H1 (cell line): ENCODE results near the gene ADCK1. TPM values are rescaled to one million over a fixed set of nuclear protein-coding genes. Genes with fewer than 3 reads are reported as not detected.

Experiments used
- CTCF ChIA-PET: fragments of 300-600 bp; sonication (Branson Sonifier 250); formaldehyde crosslinking; loops from one replicate; lab custom pipeline; 2021; ENCODE audit not compliant: partially characterized antibody; lab: Charles Lee
- POLR2A ChIA-PET: fragments of 300-600 bp; sonication (Branson Sonifier 250); formaldehyde crosslinking; loops from one replicate; lab custom pipeline; 2021; ENCODE audit warnings: inconsistent platforms; ENCODE audit not compliant: partially characterized antibody; lab: Charles Lee
- DNase-seq, 2 experiments: peaks; one replicate each; pipeline versions ENCODE4 v3.0.0 to v3.0.0-alpha.2; 2010 to 2022; ENCODE audit warnings: low spot score in 2 of 2, low read depth in 1 of 2, mixed read lengths in 1 of 2
- FAIRE-seq: peaks from 2 replicates; lab custom pipeline; 2011; peaks lifted over from hg19 to GRCh38; lab: Jason Lieb, UNC
- H2AFZ ChIP-seq: 2 replicates; pipeline ENCODE4 v1.8.1; 2012; ENCODE audit warnings: low read length, inconsistent platforms
- H2AK5ac ChIP-seq: 2 replicates; pipeline ENCODE4 v1.6.1; 2013; ENCODE audit warnings: low read depth, low read length
- H2BK120ac ChIP-seq: replicated peaks from 2 replicates; pipeline ENCODE3; 2013; ENCODE audit warnings: low read depth, low read length, inconsistent platforms
- H2BK12ac ChIP-seq: 2 replicates; pipeline ENCODE4 v1.6.1; 2013; ENCODE audit warnings: low read depth, low read length
- H2BK15ac ChIP-seq: 2 replicates; pipeline ENCODE4 v1.6.1; 2013; ENCODE audit warnings: low read length
- H2BK20ac ChIP-seq: 2 replicates; pipeline ENCODE4 v1.6.1; 2013; ENCODE audit warnings: low read length
- H2BK5ac ChIP-seq: 2 replicates; pipeline ENCODE4 v1.6.1; 2013; ENCODE audit warnings: low read depth, low read length
- H3K14ac ChIP-seq: 2 replicates; pipeline ENCODE4 v1.6.1; 2013; ENCODE audit warnings: inconsistent platforms; ENCODE audit not compliant: insufficient read length
- H3K18ac ChIP-seq: 2 replicates; pipeline ENCODE4 v1.6.1; 2013; ENCODE audit warnings: low read length; ENCODE audit errors: extremely low read depth
- H3K23ac ChIP-seq: 2 replicates; pipeline ENCODE4 v1.6.1; 2013; ENCODE audit warnings: inconsistent platforms; ENCODE audit not compliant: insufficient read length
- H3K23me2 ChIP-seq: 2 replicates; pipeline ENCODE4 v1.6.1; 2013; ENCODE audit warnings: low read depth, low read length
- H3K27ac ChIP-seq: 2 replicates; pipeline ENCODE4 v1.6.1; 2011; ENCODE audit warnings: low read depth, low read length, inconsistent platforms
- H3K27me3 ChIP-seq, 4 experiments: replicated peaks in 1 of 4; 1 replicate in 1 of 4; 2 replicates in 3 of 4; pipeline versions ENCODE4 v1.6.1 to v1.8.1; 2011 to 2013; ENCODE audit warnings: low read length in 3 of 4, mild to moderate bottlenecking in 3 of 4, inconsistent platforms in 2 of 4, mixed read lengths in 2 of 4, moderate library complexity in 1 of 4; ENCODE audit not compliant: control insufficient read depth in 3 of 4, insufficient read depth in 3 of 4; ENCODE audit errors: extremely low read depth in 1 of 4
- H3K36me3 ChIP-seq, 4 experiments: 2 replicates each; pipeline versions ENCODE4 v1.6.1 to v1.8.1; 2011 to 2013; ENCODE audit warnings: mild to moderate bottlenecking in 4 of 4, low read length in 3 of 4, moderate library complexity in 2 of 4, control low read depth in 1 of 4, inconsistent platforms in 1 of 4; ENCODE audit not compliant: insufficient read depth in 4 of 4, control insufficient read depth in 2 of 4
- H3K4ac ChIP-seq: replicated peaks from 2 replicates; pipeline ENCODE3; 2013; ENCODE audit warnings: low read length, low read depth, mixed read lengths, inconsistent platforms; ENCODE audit not compliant: insufficient read length
- H3K4me1 ChIP-seq, 4 experiments: replicated peaks in 1 of 4; 1 replicate in 1 of 4; 2 replicates in 3 of 4; pipeline versions ENCODE4 v1.6.1 to v1.8.1; 2011 to 2013; ENCODE audit warnings: low read length in 3 of 4, inconsistent platforms in 2 of 4, mixed read lengths in 1 of 4; ENCODE audit not compliant: insufficient read depth in 4 of 4, control insufficient read depth in 3 of 4
- H3K4me2 ChIP-seq, 2 experiments: 2 replicates each; pipeline versions ENCODE4 v1.6.1 to v1.8.1; 2011 to 2013; ENCODE audit warnings: low read depth in 2 of 2, low read length in 2 of 2, control low read depth in 1 of 2, inconsistent platforms in 1 of 2, mild to moderate bottlenecking in 1 of 2; ENCODE audit not compliant: insufficient read depth in 1 of 2
- H3K4me3 ChIP-seq, 4 experiments: fragments of 200-600, 300-600 bp in 1 of 4; sonication (generic), shearing (Covaris generic), sonication (Bioruptor Twin) in 1 of 4; 2 replicates each; pipeline versions ENCODE4 v1.5.1 to v1.8.1; 2011 to 2016; ENCODE audit warnings: low read length in 4 of 4, low read depth in 3 of 4, control low read depth in 2 of 4, inconsistent platforms in 2 of 4, mild to moderate bottlenecking in 2 of 4, mixed read lengths in 1 of 4, moderate library complexity in 1 of 4; ENCODE audit not compliant: insufficient read depth in 2 of 4; ENCODE audit errors: extremely low read depth in 1 of 4
- H3K56ac ChIP-seq: replicated peaks from 2 replicates; pipeline ENCODE3; 2013; ENCODE audit warnings: low read depth, mild to moderate bottlenecking, mixed read lengths, low read length, inconsistent platforms; ENCODE audit not compliant: insufficient read length
- H3K79me1 ChIP-seq: 2 replicates; pipeline ENCODE4 v1.6.1; 2013; ENCODE audit warnings: low read depth, low read length, control low read depth
- H3K79me2 ChIP-seq, 2 experiments: 2 replicates each; pipeline versions ENCODE4 v1.6.1 to v1.8.1; 2012 to 2013; ENCODE audit warnings: low read length in 2 of 2, mild to moderate bottlenecking in 2 of 2, inconsistent platforms in 1 of 2; ENCODE audit not compliant: insufficient read depth in 2 of 2, control insufficient read depth in 1 of 2
- H3K9ac ChIP-seq, 4 experiments: replicated peaks in 1 of 4; 1 replicate in 1 of 4; 2 replicates in 3 of 4; pipeline versions ENCODE4 v1.6.1 to v1.8.1; 2011 to 2013; ENCODE audit warnings: low read depth in 3 of 4, low read length in 3 of 4, control low read depth in 2 of 4, mild to moderate bottlenecking in 2 of 4, moderate library complexity in 2 of 4, inconsistent platforms in 1 of 4; ENCODE audit errors: extremely low read depth in 1 of 4
- H3K9me3 ChIP-seq, 2 experiments: 2 replicates each; pipeline versions ENCODE4 v1.6.1 to v1.8.1; 2012 to 2013; ENCODE audit warnings: mild to moderate bottlenecking in 2 of 2, moderate library complexity in 2 of 2, control low read depth in 1 of 2, inconsistent platforms in 1 of 2, low read depth in 1 of 2, low read length in 1 of 2, mixed read lengths in 1 of 2; ENCODE audit not compliant: insufficient read depth in 2 of 2
- H4K20me1 ChIP-seq, 2 experiments: replicated peaks in 1 of 2; 2 replicates each; pipeline versions ENCODE3 to v1.8.1; 2011 to 2013; ENCODE audit warnings: inconsistent platforms in 2 of 2, low read length in 2 of 2, mild to moderate bottlenecking in 1 of 2; ENCODE audit not compliant: insufficient read depth in 2 of 2, control insufficient read depth in 1 of 2
- H4K5ac ChIP-seq: 2 replicates; pipeline ENCODE4 v1.6.1; 2013; ENCODE audit warnings: low read length, low read depth, mixed read lengths, inconsistent platforms; ENCODE audit not compliant: insufficient read length
- H4K8ac ChIP-seq: 2 replicates; pipeline ENCODE4 v1.8.0; 2013; ENCODE audit warnings: mild to moderate bottlenecking, moderate library complexity, low read length, inconsistent platforms; ENCODE audit not compliant: insufficient read depth; ENCODE audit errors: extremely low read depth
- H4K91ac ChIP-seq: replicated peaks from 2 replicates; pipeline ENCODE3; 2013; ENCODE audit warnings: low read length, mixed read lengths, inconsistent platforms; ENCODE audit not compliant: insufficient read length
- CBX8 ChIP-seq: fragments of 300-800, 300-1000 bp; sonication (generic); IDR thresholded peaks from 2 replicates; pipeline ENCODE4 v1.7.1; 2016; ENCODE audit warnings: low read depth, low read length, borderline replicate concordance
- EGR1 ChIP-seq: IDR thresholded peaks from 2 replicates; pipeline ENCODE4 v1.6.1; 2011; ENCODE audit warnings: low read depth, low read length, borderline replicate concordance
- POU5F1 ChIP-seq: IDR thresholded peaks from 2 replicates; pipeline ENCODE4 v1.6.1; 2011; ENCODE audit warnings: low read depth, mild to moderate bottlenecking, low read length, moderate library complexity
- RAD21 ChIP-seq, 2 experiments: IDR thresholded peaks in 1 of 2; conservative IDR thresholded peaks in 1 of 2; 2 replicates each; pipeline ENCODE4 v1.6.1; 2011; ENCODE audit warnings: low read depth in 2 of 2, low read length in 2 of 2, improper control_type of control experiment in 1 of 2, inconsistent platforms in 1 of 2, mild to moderate bottlenecking in 1 of 2, moderate library complexity in 1 of 2
- RFX5 ChIP-seq: IDR thresholded peaks from 2 replicates; pipeline ENCODE4 v1.6.1; 2011; ENCODE audit warnings: low read depth, low read length, improper control_type of control experiment, borderline replicate concordance
- TBP ChIP-seq: IDR thresholded peaks from 2 replicates; pipeline ENCODE4 v1.6.1; 2011; ENCODE audit warnings: low read depth, low read length, improper control_type of control experiment
- WGBS, 2 experiments: shearing (Covaris generic) in 1 of 2; methylation state at CpG; one replicate each; pipeline versions ENCODE4 v1.1.6 to v1.1.7; 2013 to 2015; ENCODE audit warnings: low lambda C conversion rate in 2 of 2, mixed read lengths in 2 of 2, inconsistent platforms in 1 of 2, low coverage in 1 of 2, missing lambda C conversion rate in 1 of 2; ENCODE audit not compliant: insufficient replicate concordance in 2 of 2, insufficient coverage in 1 of 2, insufficient read length in 1 of 2; ENCODE audit errors: extremely low coverage in 1 of 2, missing lambda C conversion rate in 1 of 2; 5-methylcytosine and 5-hydroxymethylcytosine counted together
- polyA plus RNA-seq, 7 experiments: library from polyadenylated mRNA; depleted of rRNA in 3 of 7; stranded (reverse) in 5 of 7; unstranded in 2 of 7; fragments of >200 nt in 5 of 7; fragments of 200-250 nt in 2 of 7; gene quantifications; 1 replicate in 5 of 7; 2 replicates in 1 of 7; 4 replicates in 1 of 7; pipeline versions ENCODE4 v1.2.1 to v1.2.3, GENCODE V29; 2011 to 2013; ENCODE audit warnings: missing spikeins in 2 of 7, mixed read lengths in 2 of 7
- total RNA-seq: library from RNA; stranded (reverse); fragmentation: NEBNext Ultra II Directional; extraction: Animal tissue kit (Norgen Biotek cat#: 25700); gene quantifications from 2 replicates; pipeline ENCODE4 v1.2.1, GENCODE V29; 2021
- TF ChIP-seq, protein P1 (sequence below), 3 experiments: IDR thresholded peaks; 1 replicate in 2 of 3; 2 replicates in 1 of 3; pipeline versions ENCODE4 v1.5.1 to v1.6.1; 2011; ENCODE audit warnings: low read length in 3 of 3, mild to moderate bottlenecking in 3 of 3, inconsistent platforms in 2 of 3, low read depth in 1 of 3, moderate library complexity in 1 of 3; ENCODE audit not compliant: insufficient read depth in 1 of 3; ENCODE audit errors: control extremely low read depth in 1 of 3
- TF ChIP-seq, protein P2 (sequence below): IDR thresholded peaks from 2 replicates; pipeline ENCODE4 v1.6.1; 2012; ENCODE audit warnings: low read length, inconsistent platforms

Gene ADCK1
- total and polyA plus RNA-seq, 2 of the 8 experiments (the other 6 are each of a cell fraction or from before 2014, with no cell fraction given): 11.0 to 16.8 TPM

DNA sequence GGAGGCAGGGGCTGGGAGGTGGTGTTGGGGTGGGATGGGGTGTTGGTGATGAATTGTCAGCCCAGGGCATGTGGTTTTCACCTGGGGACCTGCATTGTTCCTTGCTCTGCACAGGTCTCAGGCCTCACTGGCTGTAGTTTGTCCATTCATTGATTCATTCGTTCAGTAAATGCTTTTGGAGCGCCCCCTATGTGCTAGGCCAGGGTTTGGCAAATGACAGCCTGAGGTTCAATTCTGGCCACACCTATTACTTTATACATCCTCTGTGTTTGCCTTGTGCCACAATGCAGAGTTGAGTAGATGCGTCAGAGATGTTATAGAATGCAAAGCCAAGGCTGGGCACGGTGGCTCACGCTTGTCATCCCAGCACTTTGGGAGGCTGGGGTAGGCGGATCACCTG is 4.7 kb downstream of the ADCK1 start:
- H3K4me1 ChIP-seq: peaks cover 0 to 7% (median 1%) of the 10 kb centered on the region in 4 experiments; a peak in 3 of 7 replicates
- POLR2A ChIA-PET: no interaction called here
- H4K20me1 ChIP-seq: no peaks in the 10 kb centered on the region
- no peak overlapping the region for H3K4ac ChIP-seq
- H4K5ac ChIP-seq: no peak overlapping the region
- no peak overlapping the region for H2AFZ ChIP-seq
- H3K9me3 ChIP-seq: no peaks in the 10 kb centered on the region
- no peak overlapping the region for H2BK12ac ChIP-seq
- H2BK5ac ChIP-seq: no peak overlapping the region
- DNase-seq (peak in 1 of 2 experiments; percentile 84), FAIRE-seq (no peak)
- H4K8ac ChIP-seq: no peak overlapping the region
- H3K23ac ChIP-seq: no peak overlapping the region
- H3K27me3 ChIP-seq: no peaks in the 10 kb centered on the region
- H3K9ac ChIP-seq: no peak overlapping the region
- 0 out of 4 replicates have a peak, but pooled peaks cover 0 to 3% of the 10 kb centered on the region in 2 experiments for H3K79me2 ChIP-seq
- no peak overlapping the region for H3K4me3 ChIP-seq
- H3K14ac ChIP-seq: no peak overlapping the region
- 0 out of 2 replicates have a peak, but pooled peaks cover 5% of the 10 kb centered on the region for H3K79me1 ChIP-seq
- 46% methylated on average over 6 of the region's 6 CpGs; no CpG with 5 or more reads in 1 of the 2 experiments for WGBS, 2 experiments
- H4K91ac ChIP-seq: no peak overlapping the region
- H3K27ac ChIP-seq: no peak overlapping the region
- CTCF ChIA-PET: interaction anchor here (0.7 to 3.6 kb wide), 8 partner anchors 9 to 179 kb away, joined by 3 to 25 read pairs (median 4); partner anchors contain the start of gene SNW1
- H3K23me2 ChIP-seq: peaks cover 5% of the 10 kb centered on the region; the same call in 1 of the 2 replicates
- H3K18ac ChIP-seq: no peak overlapping the region
- no peak overlapping the region for H3K4me2 ChIP-seq
- H2AK5ac ChIP-seq: no peak overlapping the region
- H2BK20ac ChIP-seq: no peak overlapping the region
- no peak overlapping the region for H2BK120ac ChIP-seq
- no peak overlapping the region for H3K56ac ChIP-seq
- H2BK15ac ChIP-seq: no peak overlapping the region
- no peaks in the 10 kb centered on the region for H3K36me3 ChIP-seq
- TF ChIP-seq CBX8 (no peak), TBP (no peak), EGR1 (no peak), RAD21 (IDR thresholded peaks at IDR 0.05 in 1 of 2, conservative IDR thresholded peaks at IDR 0.05 in 1 of 2; ENCODE audit: low read depth in 2 of 2, low read length in 2 of 2) (peak; percentile 68 to 78), POU5F1 (no peak), RFX5 (no peak)
- TF ChIP-seq, protein P1, sequence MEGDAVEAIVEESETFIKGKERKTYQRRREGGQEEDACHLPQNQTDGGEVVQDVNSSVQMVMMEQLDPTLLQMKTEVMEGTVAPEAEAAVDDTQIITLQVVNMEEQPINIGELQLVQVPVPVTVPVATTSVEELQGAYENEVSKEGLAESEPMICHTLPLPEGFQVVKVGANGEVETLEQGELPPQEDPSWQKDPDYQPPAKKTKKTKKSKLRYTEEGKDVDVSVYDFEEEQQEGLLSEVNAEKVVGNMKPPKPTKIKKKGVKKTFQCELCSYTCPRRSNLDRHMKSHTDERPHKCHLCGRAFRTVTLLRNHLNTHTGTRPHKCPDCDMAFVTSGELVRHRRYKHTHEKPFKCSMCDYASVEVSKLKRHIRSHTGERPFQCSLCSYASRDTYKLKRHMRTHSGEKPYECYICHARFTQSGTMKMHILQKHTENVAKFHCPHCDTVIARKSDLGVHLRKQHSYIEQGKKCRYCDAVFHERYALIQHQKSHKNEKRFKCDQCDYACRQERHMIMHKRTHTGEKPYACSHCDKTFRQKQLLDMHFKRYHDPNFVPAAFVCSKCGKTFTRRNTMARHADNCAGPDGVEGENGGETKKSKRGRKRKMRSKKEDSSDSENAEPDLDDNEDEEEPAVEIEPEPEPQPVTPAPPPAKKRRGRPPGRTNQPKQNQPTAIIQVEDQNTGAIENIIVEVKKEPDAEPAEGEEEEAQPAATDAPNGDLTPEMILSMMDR (IDR thresholded peaks at IDR 0.05; ENCODE audit: control extremely low read depth in 1 of 3, insufficient read depth in 1 of 3, low read depth in 1 of 3, low read length in 3 of 3): peak; percentile 51 to 80 (median 67)
- TF ChIP-seq, protein P2, sequence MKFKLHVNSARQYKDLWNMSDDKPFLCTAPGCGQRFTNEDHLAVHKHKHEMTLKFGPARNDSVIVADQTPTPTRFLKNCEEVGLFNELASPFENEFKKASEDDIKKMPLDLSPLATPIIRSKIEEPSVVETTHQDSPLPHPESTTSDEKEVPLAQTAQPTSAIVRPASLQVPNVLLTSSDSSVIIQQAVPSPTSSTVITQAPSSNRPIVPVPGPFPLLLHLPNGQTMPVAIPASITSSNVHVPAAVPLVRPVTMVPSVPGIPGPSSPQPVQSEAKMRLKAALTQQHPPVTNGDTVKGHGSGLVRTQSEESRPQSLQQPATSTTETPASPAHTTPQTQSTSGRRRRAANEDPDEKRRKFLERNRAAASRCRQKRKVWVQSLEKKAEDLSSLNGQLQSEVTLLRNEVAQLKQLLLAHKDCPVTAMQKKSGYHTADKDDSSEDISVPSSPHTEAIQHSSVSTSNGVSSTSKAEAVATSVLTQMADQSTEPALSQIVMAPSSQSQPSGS: no peak
